GM12875 (cell line): ENCODE results near the gene ADAM22.

Experiments
- H3K4me3 ChIP-seq: one replicate; pipeline ENCODE4 v1.5.1; 2011; ENCODE audit warnings: low read depth, low read length, control low read depth
- TF ChIP-seq, protein P1 (sequence below): IDR thresholded peaks from 2 replicates; pipeline ENCODE4 v1.5.1; 2011; ENCODE audit warnings: low read depth, mild to moderate bottlenecking, control low read depth, inconsistent platforms, low read length, moderate library complexity, borderline replicate concordance; ENCODE audit not compliant: insufficient read depth

Gene ADAM22

DNA sequence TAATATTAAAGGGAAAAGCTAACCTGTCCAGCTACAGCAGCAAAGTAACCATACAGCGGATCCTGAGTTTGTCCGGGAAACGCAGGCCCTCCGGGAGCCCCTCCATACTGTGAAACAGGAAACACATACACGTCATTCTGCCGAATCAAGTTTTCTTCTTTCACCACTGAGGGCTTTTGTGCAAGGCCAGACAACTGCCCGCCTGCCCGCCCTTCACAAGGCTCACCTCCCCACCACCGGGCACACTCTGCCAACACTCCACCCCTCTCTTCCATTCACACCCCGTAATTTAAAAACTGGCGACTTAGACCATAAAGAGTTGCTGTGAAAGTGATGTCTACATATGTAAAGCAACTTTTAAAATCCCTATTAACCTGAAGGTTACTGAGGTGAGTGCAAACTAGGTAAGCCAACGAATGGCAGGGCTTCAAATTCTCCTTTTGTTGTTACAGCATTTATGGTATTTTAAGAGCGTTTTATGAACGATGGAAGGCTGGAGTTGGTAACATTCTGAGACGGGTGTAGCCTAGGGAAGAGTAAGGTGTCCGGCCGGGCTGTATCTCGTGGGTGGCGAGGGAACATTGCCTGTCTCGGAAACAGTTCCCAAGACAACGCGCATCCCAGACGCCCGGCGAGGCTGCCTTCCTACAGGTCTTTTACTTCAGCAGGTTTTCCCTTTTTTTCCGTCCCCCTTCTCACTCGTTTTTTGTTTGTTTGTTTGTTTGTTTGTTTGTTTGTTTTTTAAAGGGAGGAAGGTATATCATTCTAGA is 285.0 kb downstream of the ADAM22 start:
- TF ChIP-seq, protein P1, sequence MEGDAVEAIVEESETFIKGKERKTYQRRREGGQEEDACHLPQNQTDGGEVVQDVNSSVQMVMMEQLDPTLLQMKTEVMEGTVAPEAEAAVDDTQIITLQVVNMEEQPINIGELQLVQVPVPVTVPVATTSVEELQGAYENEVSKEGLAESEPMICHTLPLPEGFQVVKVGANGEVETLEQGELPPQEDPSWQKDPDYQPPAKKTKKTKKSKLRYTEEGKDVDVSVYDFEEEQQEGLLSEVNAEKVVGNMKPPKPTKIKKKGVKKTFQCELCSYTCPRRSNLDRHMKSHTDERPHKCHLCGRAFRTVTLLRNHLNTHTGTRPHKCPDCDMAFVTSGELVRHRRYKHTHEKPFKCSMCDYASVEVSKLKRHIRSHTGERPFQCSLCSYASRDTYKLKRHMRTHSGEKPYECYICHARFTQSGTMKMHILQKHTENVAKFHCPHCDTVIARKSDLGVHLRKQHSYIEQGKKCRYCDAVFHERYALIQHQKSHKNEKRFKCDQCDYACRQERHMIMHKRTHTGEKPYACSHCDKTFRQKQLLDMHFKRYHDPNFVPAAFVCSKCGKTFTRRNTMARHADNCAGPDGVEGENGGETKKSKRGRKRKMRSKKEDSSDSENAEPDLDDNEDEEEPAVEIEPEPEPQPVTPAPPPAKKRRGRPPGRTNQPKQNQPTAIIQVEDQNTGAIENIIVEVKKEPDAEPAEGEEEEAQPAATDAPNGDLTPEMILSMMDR = no peak

DNA sequence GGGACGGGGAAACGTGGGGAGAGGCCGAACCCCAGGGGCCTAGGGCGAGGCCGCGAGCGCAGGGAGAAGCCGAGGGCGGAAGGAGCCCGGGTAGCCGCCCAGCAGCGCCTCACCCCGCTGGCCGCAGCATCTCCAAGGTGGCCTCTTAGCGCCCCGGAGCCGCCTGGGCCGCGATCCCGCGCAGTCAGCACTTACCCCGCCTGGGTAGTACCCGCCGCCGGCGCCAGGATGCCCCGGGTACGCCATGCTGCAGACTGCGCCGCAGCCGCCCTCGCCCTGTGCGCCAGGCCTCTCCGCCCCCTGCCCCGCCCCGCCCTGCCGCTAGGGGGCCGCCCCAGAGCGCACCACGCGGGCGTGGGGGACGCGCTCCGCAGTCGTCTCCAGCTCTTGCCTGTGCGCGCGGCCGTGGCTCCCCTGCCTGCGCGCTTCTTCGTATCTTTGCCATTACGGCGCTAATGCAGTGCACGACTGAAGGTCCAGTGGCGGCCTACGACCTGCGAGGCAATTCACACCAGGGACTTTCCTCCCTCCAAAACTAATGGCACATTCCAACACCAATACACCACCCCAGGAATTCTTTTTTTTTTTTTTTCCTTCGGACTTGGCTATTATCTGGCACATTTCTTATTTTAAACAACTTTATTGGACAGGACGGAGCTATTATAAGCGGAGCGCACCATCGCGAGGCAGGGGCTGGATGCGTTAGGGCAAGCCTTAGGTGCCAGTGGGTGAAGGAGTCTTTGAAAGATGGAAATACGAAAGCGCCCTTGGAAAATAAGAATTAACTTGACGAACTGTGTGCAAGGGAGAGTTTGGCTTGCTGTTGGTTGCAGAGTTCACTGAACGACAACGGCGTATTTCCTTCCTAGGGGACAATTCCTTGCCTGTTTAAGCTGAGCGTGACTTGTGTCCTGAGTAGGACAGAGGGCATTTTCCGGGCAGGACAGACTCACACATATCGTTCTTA is 286.0 kb downstream of the ADAM22 start, which contains the start of gene SRI:
Gene SRI, minus strand, starts transcription at position 258 of the 967 bp plus-strand sequence. Its CDS starts 12 bp downstream, at position 246.
- peak within 1 kb of the TSS; percentile 96 for H3K4me3 ChIP-seq
- TF ChIP-seq, protein P1 = peak; percentile 88

More for the DNA sequence above, 285.0 kb downstream of the ADAM22 start:
- peak overlapping the region; percentile 96 for H3K4me3 ChIP-seq

DNA sequence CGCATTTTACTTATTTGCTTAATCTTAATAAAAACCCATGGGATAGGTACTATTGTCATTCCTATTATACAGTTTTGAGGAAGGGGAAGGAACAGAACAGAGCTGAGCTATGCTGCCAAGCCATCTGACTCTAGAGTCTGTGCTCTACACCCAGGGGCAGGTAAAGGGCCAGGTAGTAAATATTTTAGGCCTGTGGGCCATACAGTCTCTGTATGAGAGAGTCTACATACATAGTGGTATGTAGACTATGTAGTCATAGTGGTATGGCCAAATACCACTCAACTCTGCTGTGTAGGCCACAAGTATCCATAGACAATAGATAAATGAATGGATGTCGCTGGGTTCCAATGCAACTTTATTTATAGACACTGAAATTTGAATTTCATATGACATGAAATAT is 289.2 kb downstream of the ADAM22 start:
- H3K4me3 ChIP-seq = no peak overlapping the region
- TF ChIP-seq, protein P1 = no peak

DNA sequence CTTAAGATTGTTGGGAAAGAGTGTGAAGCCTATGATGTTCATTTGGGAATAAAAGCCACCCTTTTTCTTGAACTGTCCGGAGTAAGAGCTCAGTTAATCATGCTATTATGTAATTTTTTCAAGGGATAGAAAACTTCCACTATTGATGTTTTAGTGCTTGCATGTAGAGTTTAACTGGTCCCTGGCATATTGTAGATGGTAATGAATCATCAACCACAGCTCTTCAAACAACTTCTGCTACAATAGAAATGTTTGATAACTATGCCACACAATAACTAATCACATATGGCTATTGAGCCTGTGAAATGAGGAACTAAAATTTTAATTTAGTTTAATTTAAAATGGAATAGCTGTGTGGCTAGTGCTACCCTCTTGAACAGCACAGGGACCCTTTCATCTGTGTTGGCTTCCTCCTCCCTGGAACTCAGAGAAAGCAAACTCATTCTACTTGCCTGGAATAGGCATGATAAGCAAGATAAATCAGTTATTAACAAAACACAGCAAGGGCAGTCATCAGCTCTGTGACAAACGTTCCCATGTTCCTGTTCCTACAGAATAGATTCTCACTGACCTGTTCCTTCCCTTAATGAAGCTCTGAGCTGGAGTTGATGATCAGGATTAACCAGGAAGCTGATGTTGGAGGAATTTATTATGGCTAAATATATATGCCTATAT is 290.7 kb downstream of the ADAM22 start:
- TF ChIP-seq, protein P1 = no peak
- H3K4me3 ChIP-seq = no peak overlapping the region

DNA sequence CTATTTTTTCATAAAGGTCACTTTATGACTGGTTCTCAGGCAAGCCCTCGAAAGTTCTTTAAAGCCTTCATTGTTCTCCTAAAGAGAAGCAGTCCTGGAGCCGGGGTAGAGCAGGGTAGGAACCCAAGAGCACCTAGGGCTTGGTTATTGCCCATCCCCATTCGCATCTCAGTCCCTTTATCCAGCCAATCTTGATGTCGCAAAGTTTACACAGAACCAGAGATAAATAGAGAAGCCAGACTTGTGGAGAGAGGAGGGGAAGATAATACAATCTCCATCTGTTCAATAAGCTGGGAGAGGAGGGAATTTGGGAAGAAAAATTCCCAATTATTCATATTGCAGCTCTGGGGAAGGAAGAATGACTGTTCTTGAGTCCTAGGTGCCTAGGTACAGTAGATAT is 292.1 kb downstream of the ADAM22 start:
- TF ChIP-seq, protein P1 = no peak
- H3K4me3 ChIP-seq = no peak overlapping the region

DNA sequence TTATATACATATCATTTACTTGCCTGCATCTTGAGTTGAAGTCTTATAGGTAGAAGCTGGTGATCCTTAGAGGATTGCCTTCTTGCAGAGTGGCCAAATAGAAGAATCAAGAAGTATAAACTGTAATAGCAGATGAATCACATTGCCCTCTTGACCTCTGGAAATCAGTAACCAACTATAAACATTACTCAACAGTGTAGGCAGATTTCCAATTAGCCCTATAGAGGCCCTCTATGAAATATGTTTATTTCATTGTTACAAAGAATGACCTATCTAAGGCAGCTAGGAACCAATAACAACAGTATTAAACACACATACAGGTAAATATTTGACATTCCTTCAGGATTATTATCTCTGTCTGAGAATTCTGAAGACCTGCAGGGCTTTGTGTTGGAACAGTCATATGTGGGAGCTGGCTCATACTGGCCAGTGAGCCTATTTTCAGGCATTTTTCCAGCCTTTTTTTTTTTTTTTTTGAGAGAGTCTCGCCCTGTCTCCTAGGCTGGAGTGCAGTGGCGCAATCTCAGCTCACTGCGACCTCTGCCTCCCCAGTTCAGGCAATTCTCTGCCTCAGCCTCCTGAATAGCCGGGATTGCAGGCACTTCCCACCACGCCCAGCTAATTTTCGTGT is 292.9 kb downstream of the ADAM22 start:
- TF ChIP-seq, protein P1 = no peak
- no peak overlapping the region for H3K4me3 ChIP-seq
